Measurements from ENCODE around the gene SMC3.

- TF ChIP-seq ZBTB8A (CRISPR knock-in tag; IDR thresholded peaks at IDR 0.05; ENCODE audit: borderline replicate concordance, low read depth): no peak
- TF ChIP-seq SP1 (IDR thresholded peaks at IDR 0.05): no peak
- no peak for TF ChIP-seq SP1 (CRISPR knock-in tag; IDR thresholded peaks at IDR 0.05)
- TF ChIP-seq ZBTB44 (CRISPR knock-in tag; IDR thresholded peaks at IDR 0.05): no peak
- TF ChIP-seq CHD4 (IDR thresholded peaks at IDR 0.05; ENCODE audit: borderline replicate concordance, low read length): no peak
- no peak for TF ChIP-seq ZNF383 (CRISPR knock-in tag; IDR thresholded peaks at IDR 0.05; ENCODE audit: borderline replicate concordance)
- TF ChIP-seq, protein P1, sequence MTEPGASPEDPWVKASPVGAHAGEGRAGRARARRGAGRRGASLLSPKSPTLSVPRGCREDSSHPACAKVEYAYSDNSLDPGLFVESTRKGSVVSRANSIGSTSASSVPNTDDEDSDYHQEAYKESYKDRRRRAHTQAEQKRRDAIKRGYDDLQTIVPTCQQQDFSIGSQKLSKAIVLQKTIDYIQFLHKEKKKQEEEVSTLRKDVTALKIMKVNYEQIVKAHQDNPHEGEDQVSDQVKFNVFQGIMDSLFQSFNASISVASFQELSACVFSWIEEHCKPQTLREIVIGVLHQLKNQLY (CRISPR knock-in tag; IDR thresholded peaks at IDR 0.05): no peak
- no peak for TF ChIP-seq SOX6 (IDR thresholded peaks at IDR 0.05)
- no peak for TF ChIP-seq SOX6 (CRISPR knock-in tag; IDR thresholded peaks at IDR 0.05)
- TF ChIP-seq MZF1 (CRISPR knock-in tag; IDR thresholded peaks at IDR 0.05; ENCODE audit: borderline replicate concordance): no peak
- no peak for TF ChIP-seq ZFY (CRISPR knock-in tag; IDR thresholded peaks at IDR 0.05)
- TF ChIP-seq SUZ12 (IDR thresholded peaks at IDR 0.05; ENCODE audit: low read depth, low read length): no peak
Measured at GRCh38 chr10:110613996-110614495, 46.6 kb downstream of the SMC3 start.
